Measurements from ENCODE around the gene KDM4B.
A peak's percentile ranks its signal among the peaks of the same experiment; 100 is the strongest.

Gene KDM4B

DNA sequence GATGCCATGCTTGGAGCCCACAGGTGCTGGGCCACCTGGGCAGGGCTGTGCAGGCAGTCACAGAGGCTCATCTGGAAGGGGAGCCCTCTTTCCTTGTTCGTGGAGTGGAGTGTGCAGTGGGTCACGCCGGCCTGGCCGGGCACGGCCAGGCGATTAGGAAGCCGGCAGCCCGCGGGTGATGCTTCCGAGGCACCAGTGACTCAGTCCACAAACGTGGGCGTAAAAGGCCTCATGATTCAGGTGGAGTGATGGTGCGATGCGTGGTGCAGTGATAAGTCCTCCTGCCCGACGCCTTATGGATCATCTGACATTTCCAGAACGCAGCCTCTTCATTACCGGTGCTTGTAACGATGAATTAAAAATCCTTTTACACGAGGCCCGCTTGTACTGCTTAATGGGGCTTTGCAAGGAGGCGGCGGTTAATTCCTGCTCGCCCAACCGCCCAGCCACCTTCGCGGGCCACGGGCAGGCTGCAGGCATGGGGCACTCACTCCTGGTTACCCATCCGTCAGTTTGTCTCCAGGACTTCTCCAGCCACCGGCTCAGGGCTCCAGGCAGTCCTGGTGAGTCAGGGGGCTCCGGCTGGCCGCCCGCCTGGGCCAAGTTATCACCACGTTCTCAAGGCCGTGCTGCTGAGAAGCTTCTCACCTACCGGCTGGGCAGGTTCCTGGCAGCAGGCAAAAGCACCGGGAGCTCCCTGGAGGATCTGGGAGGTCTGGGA, 172.4 kb downstream of the KDM4B start:
- Histone ChIP-seq H3K4me3 (ENCODE audit: low read length) (no peak overlapping the region), H3K9me3 (ENCODE audit: control insufficient read depth, low read length) (no peaks in the 10 kb centered on the region), H3K9ac (ENCODE audit: low read length) (no peak overlapping the region), H3K27me3 (replicated peaks; ENCODE audit: control insufficient read depth, insufficient read depth, low read length) (no peaks in the 10 kb centered on the region), H3K4me1 (ENCODE audit: control insufficient read depth, insufficient read depth, low read length) (no peaks in the 10 kb centered on the region), H3K36me3 (ENCODE audit: control insufficient read depth, insufficient read depth, low read length, severe bottlenecking) (peaks cover 60% of the 10 kb centered on the region)
- DNase-seq (ENCODE audit: low read depth): no peak

DNA sequence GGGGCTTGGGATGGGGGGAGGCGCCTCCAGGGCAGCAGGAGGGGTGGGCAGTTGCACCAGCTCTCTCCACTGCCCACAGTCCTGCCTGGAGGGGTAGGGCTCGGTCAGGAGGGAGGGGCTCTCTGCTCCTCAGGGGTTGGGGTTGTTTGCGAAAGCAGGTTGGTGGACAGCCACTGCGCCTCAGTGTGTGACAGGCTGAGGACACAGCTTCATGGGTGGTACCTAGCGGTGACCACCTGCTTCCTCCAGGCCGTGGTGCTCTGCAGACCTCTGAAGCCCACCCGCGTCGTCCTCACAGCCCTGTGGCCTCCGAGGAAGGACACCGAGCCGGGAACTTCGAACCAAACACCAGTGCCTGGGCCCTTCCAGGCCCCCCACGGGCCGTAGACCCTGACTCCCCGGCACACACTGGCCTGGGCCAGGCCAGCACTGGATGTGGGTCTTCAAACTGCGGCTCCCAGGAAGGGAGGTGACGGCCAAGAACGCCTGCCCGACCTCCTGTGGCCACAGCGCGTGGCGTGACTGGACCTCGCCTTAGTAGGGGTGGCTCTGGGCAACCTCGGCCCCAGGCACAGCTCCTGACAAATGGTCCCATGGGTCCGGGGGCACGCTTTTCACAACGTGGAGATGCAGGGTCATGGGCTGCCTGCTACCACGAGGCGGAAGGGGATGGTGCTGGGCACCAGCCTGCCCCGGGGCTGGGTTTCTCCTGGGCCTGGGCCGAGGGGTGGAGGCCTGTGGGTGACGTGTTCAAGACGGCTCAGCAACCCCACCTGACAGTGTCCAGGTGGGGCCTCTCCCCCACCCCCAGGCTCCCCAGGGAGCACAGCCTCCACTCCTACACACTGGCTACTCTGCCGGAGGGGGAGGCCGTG, 173.2 kb downstream of the KDM4B start:
- H3K4me1 ChIP-seq (ENCODE audit: control insufficient read depth, insufficient read depth, low read length): no peaks in the 10 kb centered on the region
- H3K27me3 ChIP-seq (replicated peaks; ENCODE audit: control insufficient read depth, insufficient read depth, low read length): no peaks in the 10 kb centered on the region
- no peak for DNase-seq (ENCODE audit: low read depth)
- H3K9ac ChIP-seq (ENCODE audit: low read length): no peak overlapping the region
- no peaks in the 10 kb centered on the region for H3K9me3 ChIP-seq (ENCODE audit: control insufficient read depth, low read length)
- H3K4me3 ChIP-seq (ENCODE audit: low read length): no peak overlapping the region
- peaks cover 60% of the 10 kb centered on the region for H3K36me3 ChIP-seq (ENCODE audit: control insufficient read depth, insufficient read depth, low read length, severe bottlenecking)

DNA sequence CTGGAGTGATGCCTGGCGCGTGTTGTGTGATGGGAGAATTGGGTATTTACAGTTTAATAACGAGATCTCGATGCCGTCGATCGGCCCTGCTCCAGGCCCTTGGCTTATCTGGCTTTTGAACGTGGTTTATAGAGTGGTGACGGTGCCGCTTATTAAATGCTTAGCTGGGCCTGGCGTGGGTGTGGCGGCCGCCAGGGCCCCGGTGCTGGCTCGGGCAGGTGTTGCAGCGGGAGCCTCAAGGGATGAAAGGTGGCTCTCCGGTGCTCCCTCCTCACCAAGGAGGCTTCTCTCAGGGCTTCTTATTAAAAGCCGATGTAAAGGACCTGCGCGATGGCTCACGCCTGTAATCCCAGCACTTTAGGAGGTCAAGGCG, 173.8 kb downstream of the KDM4B start:
- Histone ChIP-seq H3K27me3 (replicated peaks; ENCODE audit: control insufficient read depth, insufficient read depth, low read length) (no peaks in the 10 kb centered on the region), H3K4me1 (ENCODE audit: control insufficient read depth, insufficient read depth, low read length) (no peaks in the 10 kb centered on the region), H3K4me3 (ENCODE audit: low read length) (no peak overlapping the region), H3K9me3 (ENCODE audit: control insufficient read depth, low read length) (no peaks in the 10 kb centered on the region), H3K36me3 (ENCODE audit: control insufficient read depth, insufficient read depth, low read length, severe bottlenecking) (peaks cover 57% of the 10 kb centered on the region), H3K9ac (ENCODE audit: low read length) (no peak overlapping the region)
- DNase-seq (ENCODE audit: low read depth): no peak

DNA sequence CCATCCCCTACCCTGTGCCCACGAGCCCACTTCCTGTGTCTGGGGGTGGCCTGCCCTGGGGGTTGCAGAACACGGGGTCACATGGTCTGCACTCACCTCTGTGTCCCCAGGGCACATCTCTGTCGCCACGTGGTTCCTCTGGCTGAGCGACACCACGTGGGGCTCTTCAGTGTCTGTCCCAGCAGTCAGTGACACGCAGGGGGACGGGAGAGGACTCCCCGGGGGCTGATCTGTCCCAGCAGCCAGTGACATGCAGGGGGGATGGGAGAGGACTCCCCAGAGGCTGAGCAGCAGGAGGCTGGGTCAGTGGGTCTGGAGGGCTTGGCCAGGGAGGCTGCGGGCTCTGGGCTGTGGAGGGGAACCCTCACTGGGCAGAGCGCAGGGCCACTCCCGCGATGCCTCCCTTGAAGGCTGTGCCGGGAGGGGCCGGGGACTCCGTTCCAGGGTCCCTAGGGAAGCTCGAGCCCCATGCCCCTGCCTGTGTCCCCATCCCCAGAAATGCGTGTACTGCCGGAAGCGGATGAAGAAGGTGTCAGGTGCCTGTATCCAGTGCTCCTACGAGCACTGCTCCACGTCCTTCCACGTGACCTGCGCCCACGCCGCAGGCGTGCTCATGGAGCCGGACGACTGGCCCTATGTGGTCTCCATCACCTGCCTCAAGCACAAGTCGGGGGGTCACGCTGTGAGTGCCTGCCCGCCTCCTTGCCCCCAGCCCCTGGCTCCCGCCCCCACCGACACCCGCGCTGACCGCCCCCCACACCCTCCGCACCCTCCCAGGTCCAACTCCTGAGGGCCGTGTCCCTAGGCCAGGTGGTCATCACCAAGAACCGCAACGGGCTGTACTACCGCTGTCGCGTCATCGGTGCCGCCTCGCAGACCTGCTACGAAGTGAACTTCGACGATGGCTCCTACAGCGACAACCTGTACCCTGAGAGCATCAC, 174.8 kb downstream of the KDM4B start:
- no peaks in the 10 kb centered on the region for H3K9me3 ChIP-seq (ENCODE audit: control insufficient read depth, low read length)
- DNase-seq (ENCODE audit: low read depth): no peak
- peaks cover 48% of the 10 kb centered on the region for H3K36me3 ChIP-seq (ENCODE audit: control insufficient read depth, insufficient read depth, low read length, severe bottlenecking)
- no peak overlapping the region for H3K9ac ChIP-seq (ENCODE audit: low read length)
- H3K27me3 ChIP-seq (replicated peaks; ENCODE audit: control insufficient read depth, insufficient read depth, low read length): no peaks in the 10 kb centered on the region
- peaks cover 7% of the 10 kb centered on the region for H3K4me1 ChIP-seq (ENCODE audit: control insufficient read depth, insufficient read depth, low read length)
- H3K4me3 ChIP-seq (ENCODE audit: low read length): no peak overlapping the region

DNA sequence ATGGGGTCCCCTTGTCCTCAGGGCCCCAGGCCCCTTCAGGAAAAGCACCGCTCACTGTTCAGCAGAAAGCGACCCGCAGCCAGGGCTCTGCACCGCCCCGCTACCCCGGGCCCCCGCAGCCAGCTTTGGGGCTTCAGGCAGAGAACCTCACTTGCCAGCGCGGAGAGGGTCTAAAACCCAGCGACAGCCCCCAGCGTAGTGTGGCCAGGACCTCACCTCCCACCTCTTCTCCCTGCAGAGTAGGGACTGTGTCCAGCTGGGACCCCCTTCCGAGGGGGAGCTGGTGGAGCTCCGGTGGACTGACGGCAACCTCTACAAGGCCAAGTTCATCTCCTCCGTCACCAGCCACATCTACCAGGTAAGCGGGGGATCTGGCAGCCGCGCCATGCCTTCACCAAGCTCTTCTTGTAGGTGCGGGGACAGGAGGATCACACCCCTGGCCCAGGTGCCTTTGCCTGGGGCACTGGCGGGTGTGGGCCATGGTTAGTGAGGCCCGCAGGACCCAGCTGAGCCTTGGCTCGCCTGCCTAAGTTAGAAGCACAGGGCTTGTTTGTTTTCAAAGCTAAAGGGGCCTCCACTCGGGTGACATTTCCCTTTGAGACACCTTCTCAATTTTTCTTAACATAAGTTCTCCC, 175.7 kb downstream of the KDM4B start:
- H3K4me1 ChIP-seq (ENCODE audit: control insufficient read depth, insufficient read depth, low read length): peaks cover 8% of the 10 kb centered on the region
- no peaks in the 10 kb centered on the region for H3K9me3 ChIP-seq (ENCODE audit: control insufficient read depth, low read length)
- DNase-seq (ENCODE audit: low read depth): no peak
- H3K9ac ChIP-seq (ENCODE audit: low read length): no peak overlapping the region
- H3K27me3 ChIP-seq (replicated peaks; ENCODE audit: control insufficient read depth, insufficient read depth, low read length): no peaks in the 10 kb centered on the region
- peaks cover 44% of the 10 kb centered on the region for H3K36me3 ChIP-seq (ENCODE audit: control insufficient read depth, insufficient read depth, low read length, severe bottlenecking)
- H3K4me3 ChIP-seq (ENCODE audit: low read length): no peak overlapping the region

DNA sequence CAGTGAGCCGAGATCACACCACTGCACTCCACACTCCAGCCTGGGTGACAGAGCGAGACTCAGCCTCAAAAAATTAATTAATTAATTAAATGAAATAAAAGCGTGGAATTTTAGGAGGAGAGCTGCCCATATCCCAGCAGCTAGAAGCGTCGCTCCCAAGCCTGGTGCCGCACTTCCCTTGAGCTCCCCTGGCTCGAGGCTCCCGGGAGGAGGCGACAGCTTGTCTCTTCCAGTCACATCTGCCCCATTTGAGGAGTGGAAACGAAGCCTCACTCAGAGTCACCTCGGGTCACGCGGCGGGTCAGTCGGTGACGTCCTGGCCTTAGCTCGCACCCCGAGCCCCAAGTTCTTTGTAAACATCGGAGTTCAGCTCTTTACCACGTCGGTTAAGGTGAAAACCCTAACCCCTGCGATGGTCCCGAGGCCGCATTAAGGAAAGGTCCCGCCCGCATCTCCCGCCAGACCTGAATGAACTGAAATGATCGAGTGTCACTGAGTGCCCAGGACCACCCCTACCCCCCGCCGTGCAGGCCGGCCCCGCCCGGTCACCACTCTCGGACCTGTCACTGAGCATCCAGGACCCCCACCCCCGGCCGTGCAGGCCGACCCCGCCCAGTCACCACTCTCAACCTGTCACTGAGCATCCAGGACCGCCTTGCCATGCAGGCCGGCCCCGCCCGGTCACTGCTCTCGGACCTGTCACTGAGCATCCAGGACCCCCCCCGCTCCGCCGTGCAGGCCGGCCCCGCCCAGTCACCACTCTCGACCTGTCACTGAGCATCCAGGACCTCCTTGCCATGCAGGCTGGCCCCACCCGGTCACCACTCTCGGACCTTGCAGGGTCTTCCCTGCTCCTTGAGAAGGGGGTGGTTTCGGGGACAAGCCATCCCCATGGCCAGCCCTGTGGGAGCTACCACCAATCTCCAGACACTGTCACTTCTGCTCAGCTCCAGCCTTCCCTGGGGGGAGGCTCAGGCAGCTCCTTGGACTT, 176.9 kb downstream of the KDM4B start:
- no peaks in the 10 kb centered on the region for H3K27me3 ChIP-seq (replicated peaks; ENCODE audit: control insufficient read depth, insufficient read depth, low read length)
- DNase-seq (ENCODE audit: low read depth): no peak
- H3K4me3 ChIP-seq (ENCODE audit: low read length): no peak overlapping the region
- H3K36me3 ChIP-seq (ENCODE audit: control insufficient read depth, insufficient read depth, low read length, severe bottlenecking): peaks cover 38% of the 10 kb centered on the region
- no peak overlapping the region for H3K9ac ChIP-seq (ENCODE audit: low read length)
- H3K9me3 ChIP-seq (ENCODE audit: control insufficient read depth, low read length): no peaks in the 10 kb centered on the region
- peaks cover 8% of the 10 kb centered on the region for H3K4me1 ChIP-seq (ENCODE audit: control insufficient read depth, insufficient read depth, low read length)

DNA sequence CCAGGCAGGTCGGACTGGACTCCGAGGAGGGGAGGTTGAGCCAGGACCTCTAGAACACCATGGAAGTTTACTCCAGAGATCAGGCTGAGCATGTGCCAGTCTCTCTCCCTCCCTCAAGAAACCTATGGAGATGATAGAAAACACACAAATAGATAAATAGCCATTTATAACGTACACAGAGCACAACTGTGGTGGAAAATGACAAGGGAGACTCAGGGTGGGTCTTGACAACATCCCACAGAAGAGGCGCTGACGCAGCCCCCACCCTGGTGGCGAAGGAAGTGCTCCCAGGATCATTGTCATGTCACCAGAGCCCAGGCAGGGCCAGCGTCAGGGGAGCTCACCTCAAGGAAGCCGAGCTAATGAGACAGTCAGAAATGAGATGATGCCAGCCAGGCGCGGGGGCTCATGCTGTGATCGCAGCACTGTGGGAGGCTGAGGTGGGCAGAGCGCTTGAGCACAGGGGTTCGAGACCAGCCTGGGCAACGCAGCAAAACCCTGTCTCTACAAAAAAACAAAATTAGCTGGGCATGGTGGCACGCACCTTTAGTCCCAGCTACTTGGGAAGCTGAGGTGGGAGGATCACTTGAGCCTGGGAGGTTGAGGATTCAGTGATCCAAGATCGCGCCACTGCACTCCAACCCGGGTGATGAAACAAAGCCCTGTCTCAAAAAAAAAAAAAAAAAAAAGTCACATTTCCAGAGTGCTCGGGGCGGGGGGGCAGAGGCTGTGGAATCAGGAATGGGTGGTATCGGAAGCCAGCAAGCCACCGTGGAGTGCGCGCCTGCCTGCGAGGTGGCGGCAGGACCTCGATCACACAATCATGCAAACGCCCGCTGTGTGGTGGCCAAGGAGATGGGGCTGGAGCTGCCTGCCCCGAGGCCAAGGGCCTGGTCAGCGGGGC, 178.4 kb downstream of the KDM4B start:
- H3K9me3 ChIP-seq (ENCODE audit: control insufficient read depth, low read length): no peaks in the 10 kb centered on the region
- H3K36me3 ChIP-seq (ENCODE audit: control insufficient read depth, insufficient read depth, low read length, severe bottlenecking): peaks cover 37% of the 10 kb centered on the region
- DNase-seq (ENCODE audit: low read depth): no peak
- H3K4me1 ChIP-seq (ENCODE audit: control insufficient read depth, insufficient read depth, low read length): peaks cover 8% of the 10 kb centered on the region
- peak overlapping the region; percentile 58 for H3K9ac ChIP-seq (ENCODE audit: low read length)
- H3K4me3 ChIP-seq (ENCODE audit: low read length): no peak overlapping the region
- H3K27me3 ChIP-seq (replicated peaks; ENCODE audit: control insufficient read depth, insufficient read depth, low read length): no peaks in the 10 kb centered on the region

DNA sequence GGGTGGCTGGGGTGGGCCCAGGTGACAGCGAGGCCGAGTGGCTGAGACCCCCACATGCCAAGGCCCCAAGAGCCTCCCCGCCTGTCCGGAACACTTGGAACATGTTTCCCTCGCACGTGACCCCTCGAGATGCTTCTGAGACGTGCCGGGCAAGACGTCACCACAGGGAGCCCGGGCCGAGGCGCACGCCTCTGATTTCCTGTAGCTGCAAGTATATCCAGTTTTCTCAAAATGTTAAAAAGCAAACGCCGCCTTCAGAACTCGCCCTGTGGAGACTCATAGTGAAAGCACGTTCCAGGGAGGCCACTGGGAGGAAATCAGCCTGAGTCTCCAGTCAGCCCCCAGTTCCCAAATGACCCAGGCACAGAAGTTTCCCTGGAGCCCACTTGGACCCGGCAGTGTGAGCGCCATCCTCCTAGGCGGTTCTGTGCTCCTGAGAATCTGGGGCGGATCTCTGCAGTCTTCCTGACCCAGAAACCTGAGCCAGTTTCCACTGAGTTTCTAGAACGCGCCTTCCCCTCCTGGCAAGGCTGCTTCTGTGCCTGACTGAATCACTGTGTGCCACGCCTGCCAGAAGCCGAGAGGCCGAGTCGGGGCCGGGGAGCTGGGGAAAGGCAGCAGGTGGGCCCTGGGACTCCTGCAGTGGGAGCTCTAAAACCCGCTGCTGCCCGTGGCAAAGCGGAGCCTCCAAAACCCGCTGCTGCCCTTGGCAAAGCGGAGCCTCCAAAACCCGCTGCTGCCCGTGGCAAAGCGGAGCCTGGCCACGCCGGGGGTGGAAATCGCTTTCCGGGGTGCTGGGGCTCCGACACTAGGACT, 179.3 kb downstream of the KDM4B start:
- H3K4me3 ChIP-seq (ENCODE audit: low read length): no peak overlapping the region
- no peaks in the 10 kb centered on the region for H3K9me3 ChIP-seq (ENCODE audit: control insufficient read depth, low read length)
- H3K4me1 ChIP-seq (ENCODE audit: control insufficient read depth, insufficient read depth, low read length): peaks cover 8% of the 10 kb centered on the region
- H3K36me3 ChIP-seq (ENCODE audit: control insufficient read depth, insufficient read depth, low read length, severe bottlenecking): peaks cover 34% of the 10 kb centered on the region
- H3K27me3 ChIP-seq (replicated peaks; ENCODE audit: control insufficient read depth, insufficient read depth, low read length): no peaks in the 10 kb centered on the region
- peak overlapping the region; percentile 58 for H3K9ac ChIP-seq (ENCODE audit: low read length)
- no peak for DNase-seq (ENCODE audit: low read depth)

DNA sequence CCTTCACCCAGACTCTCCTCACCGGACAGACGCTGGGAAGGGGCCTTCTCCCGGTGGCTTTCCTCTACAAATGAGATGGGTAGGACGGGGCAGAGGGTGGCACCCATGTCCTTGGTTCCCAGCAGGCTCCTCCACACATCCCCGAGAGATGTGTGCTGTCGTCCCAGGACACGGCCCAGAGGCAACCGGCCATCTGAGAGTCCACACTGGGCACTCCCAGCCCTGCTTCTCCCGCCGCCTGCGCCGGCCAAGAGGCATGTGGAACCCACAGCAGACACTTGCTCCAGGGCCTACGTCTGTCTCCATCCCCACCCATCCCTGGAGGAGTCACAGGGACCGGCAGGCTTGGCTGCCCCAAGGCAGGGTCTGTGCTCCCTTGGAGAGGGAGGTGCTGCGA, 179.9 kb downstream of the KDM4B start:
- Histone ChIP-seq H3K36me3 (ENCODE audit: control insufficient read depth, insufficient read depth, low read length, severe bottlenecking) (peaks cover 34% of the 10 kb centered on the region), H3K9me3 (ENCODE audit: control insufficient read depth, low read length) (no peaks in the 10 kb centered on the region), H3K4me1 (ENCODE audit: control insufficient read depth, insufficient read depth, low read length) (peaks cover 8% of the 10 kb centered on the region), H3K9ac (ENCODE audit: low read length) (peak overlapping the region; percentile 58), H3K27me3 (replicated peaks; ENCODE audit: control insufficient read depth, insufficient read depth, low read length) (no peaks in the 10 kb centered on the region), H3K4me3 (ENCODE audit: low read length) (no peak overlapping the region)
- no peak for DNase-seq (ENCODE audit: low read depth)

All from adipocyte (in vitro differentiated cells).